HL-60 (cell line): ENCODE data around the gene OSBPL10.

Source experiments
- DNase-seq, 2 experiments: peaks; one replicate each; pipeline ENCODE4 v3.0.0-alpha.2; 2010 to 2020; ENCODE audit warnings: low read depth in 1 of 2, low spot score in 1 of 2
- H3K27ac ChIP-seq: fragments of 250-450 bp; sonication (Bioruptor Pico); replicated peaks from 2 replicates; pipeline ENCODE4 v1.5.1; 2020; ENCODE audit warnings: mild to moderate bottlenecking, moderate library complexity
- H3K27me3 ChIP-seq: fragments of 250-450 bp; sonication (Bioruptor Pico); 2 replicates; pipeline ENCODE4 v1.5.1; 2021; ENCODE audit warnings: mild to moderate bottlenecking, moderate library complexity; ENCODE audit not compliant: insufficient read depth, poor library complexity, severe bottlenecking
- H3K4me3 ChIP-seq: replicated peaks from 2 replicates; pipeline ENCODE4 v1.5.1; 2011; ENCODE audit warnings: mild to moderate bottlenecking, control low read depth, low read length; ENCODE audit not compliant: insufficient read depth
- GABPA ChIP-seq: IDR thresholded peaks from 2 replicates; pipeline ENCODE4 v1.6.1; 2012; ENCODE audit warnings: low read depth
- POLR2AphosphoS5 ChIP-seq: IDR thresholded peaks from 2 replicates; pipeline ENCODE4 v1.6.1; 2012; ENCODE audit warnings: low read depth
- SPI1 ChIP-seq: IDR thresholded peaks from 2 replicates; pipeline ENCODE4 v1.6.1; 2012; ENCODE audit warnings: low read depth, mild to moderate bottlenecking, borderline replicate concordance
- TF ChIP-seq, protein P1 (sequence below): IDR thresholded peaks from one replicate; pipeline ENCODE4 v1.5.1; 2011; ENCODE audit warnings: low read length, control low read depth, inconsistent platforms; ENCODE audit not compliant: insufficient read depth
- TF ChIP-seq, protein P2 (sequence below): IDR thresholded peaks from 2 replicates; pipeline ENCODE4 v1.6.1; 2012; ENCODE audit warnings: low read depth; ENCODE audit not compliant: insufficient replicate concordance

Gene OSBPL10

GRCh38 chr3:31724116-31724515 lies 256.9 kb downstream of the OSBPL10 start:
- no peak overlapping the region for H3K27ac ChIP-seq
- TF ChIP-seq SPI1: no peak
- H3K4me3 ChIP-seq: no peak overlapping the region
- no peak for DNase-seq
- H3K27me3 ChIP-seq: no peaks in the 10 kb centered on the region

GRCh38 chr3:31723701-31724100 lies 257.4 kb downstream of the OSBPL10 start:
- DNase-seq: no peak
- no peak overlapping the region for H3K27ac ChIP-seq
- no peak overlapping the region for H3K4me3 ChIP-seq
- no peaks in the 10 kb centered on the region for H3K27me3 ChIP-seq
- TF ChIP-seq SPI1 (no peak), POLR2AphosphoS5 (no peak), GABPA (no peak)
- TF ChIP-seq, protein P1, sequence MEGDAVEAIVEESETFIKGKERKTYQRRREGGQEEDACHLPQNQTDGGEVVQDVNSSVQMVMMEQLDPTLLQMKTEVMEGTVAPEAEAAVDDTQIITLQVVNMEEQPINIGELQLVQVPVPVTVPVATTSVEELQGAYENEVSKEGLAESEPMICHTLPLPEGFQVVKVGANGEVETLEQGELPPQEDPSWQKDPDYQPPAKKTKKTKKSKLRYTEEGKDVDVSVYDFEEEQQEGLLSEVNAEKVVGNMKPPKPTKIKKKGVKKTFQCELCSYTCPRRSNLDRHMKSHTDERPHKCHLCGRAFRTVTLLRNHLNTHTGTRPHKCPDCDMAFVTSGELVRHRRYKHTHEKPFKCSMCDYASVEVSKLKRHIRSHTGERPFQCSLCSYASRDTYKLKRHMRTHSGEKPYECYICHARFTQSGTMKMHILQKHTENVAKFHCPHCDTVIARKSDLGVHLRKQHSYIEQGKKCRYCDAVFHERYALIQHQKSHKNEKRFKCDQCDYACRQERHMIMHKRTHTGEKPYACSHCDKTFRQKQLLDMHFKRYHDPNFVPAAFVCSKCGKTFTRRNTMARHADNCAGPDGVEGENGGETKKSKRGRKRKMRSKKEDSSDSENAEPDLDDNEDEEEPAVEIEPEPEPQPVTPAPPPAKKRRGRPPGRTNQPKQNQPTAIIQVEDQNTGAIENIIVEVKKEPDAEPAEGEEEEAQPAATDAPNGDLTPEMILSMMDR: no peak
- TF ChIP-seq, protein P2, sequence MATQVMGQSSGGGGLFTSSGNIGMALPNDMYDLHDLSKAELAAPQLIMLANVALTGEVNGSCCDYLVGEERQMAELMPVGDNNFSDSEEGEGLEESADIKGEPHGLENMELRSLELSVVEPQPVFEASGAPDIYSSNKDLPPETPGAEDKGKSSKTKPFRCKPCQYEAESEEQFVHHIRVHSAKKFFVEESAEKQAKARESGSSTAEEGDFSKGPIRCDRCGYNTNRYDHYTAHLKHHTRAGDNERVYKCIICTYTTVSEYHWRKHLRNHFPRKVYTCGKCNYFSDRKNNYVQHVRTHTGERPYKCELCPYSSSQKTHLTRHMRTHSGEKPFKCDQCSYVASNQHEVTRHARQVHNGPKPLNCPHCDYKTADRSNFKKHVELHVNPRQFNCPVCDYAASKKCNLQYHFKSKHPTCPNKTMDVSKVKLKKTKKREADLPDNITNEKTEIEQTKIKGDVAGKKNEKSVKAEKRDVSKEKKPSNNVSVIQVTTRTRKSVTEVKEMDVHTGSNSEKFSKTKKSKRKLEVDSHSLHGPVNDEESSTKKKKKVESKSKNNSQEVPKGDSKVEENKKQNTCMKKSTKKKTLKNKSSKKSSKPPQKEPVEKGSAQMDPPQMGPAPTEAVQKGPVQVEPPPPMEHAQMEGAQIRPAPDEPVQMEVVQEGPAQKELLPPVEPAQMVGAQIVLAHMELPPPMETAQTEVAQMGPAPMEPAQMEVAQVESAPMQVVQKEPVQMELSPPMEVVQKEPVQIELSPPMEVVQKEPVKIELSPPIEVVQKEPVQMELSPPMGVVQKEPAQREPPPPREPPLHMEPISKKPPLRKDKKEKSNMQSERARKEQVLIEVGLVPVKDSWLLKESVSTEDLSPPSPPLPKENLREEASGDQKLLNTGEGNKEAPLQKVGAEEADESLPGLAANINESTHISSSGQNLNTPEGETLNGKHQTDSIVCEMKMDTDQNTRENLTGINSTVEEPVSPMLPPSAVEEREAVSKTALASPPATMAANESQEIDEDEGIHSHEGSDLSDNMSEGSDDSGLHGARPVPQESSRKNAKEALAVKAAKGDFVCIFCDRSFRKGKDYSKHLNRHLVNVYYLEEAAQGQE: no peak

DNA sequence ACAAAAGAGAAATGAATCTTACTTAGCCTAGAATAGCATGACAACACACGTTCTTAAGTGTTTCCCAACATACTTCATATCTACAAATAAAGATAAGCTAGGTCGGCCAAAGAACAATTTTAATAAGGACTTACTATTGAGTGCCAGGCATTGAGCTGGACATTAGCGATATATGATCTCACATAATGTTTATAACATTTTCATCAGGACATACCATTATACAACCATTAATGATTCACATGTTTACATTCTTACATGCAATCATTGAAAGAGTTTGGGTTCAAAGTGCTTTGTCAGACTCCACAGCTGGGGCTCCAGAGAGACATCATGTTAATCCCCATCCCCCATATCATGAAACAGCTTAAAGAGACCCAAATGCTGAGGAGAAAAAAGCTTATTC lies 259.4 kb downstream of the OSBPL10 start:
- no peak for DNase-seq
- H3K4me3 ChIP-seq: no peak overlapping the region
- TF ChIP-seq, protein P2: no peak
- TF ChIP-seq, protein P1: no peak
- TF ChIP-seq SPI1 (no peak), GABPA (no peak), POLR2AphosphoS5 (no peak)
- H3K27ac ChIP-seq: no peak overlapping the region
- H3K27me3 ChIP-seq: no peaks in the 10 kb centered on the region

GRCh38 chr3:31714495-31715280 lies 266.4 kb downstream of the OSBPL10 start:
- no peak for DNase-seq
- Histone ChIP-seq H3K27ac (no peak overlapping the region), H3K27me3 (no peaks in the 10 kb centered on the region), H3K4me3 (no peak overlapping the region)
- no peak for TF ChIP-seq GABPA
- TF ChIP-seq, protein P1: no peak
- TF ChIP-seq, protein P2: no peak
- peak; percentile 13; the same call in 1 of the 2 replicates for TF ChIP-seq SPI1
- TF ChIP-seq POLR2AphosphoS5: no peak
